Chondrocyte (in vitro differentiated cells): ENCODE results near the gene JAKMIP2. TPM values are rescaled to one million over a fixed set of nuclear protein-coding genes. Genes with fewer than 3 reads are reported as not detected.
"Not testable (repeated sequence)": the region's sequence is repeated elsewhere in the genome, so short reads cannot be mapped to it uniquely, and the experiment has no call there.

Experiments used
- DNase-seq: peaks from one replicate; pipeline ENCODE4 v3.0.0; 2021; ENCODE audit warnings: mixed read lengths, low spot score
- H3K27ac Mint-ChIP-seq: one replicate; pipeline ENCODE4 v1.8.0; 2021; ENCODE audit warnings: mild to moderate bottlenecking, moderate library complexity, mixed read lengths; ENCODE audit not compliant: unreplicated experiment
- H3K27me3 Mint-ChIP-seq: 2 replicates; pipeline ENCODE4 v1.8.0; 2021; ENCODE audit warnings: low read depth, mixed read lengths
- H3K36me3 Mint-ChIP-seq: 2 replicates; pipeline ENCODE4 v1.8.0; 2021; ENCODE audit warnings: low read depth, mixed read lengths
- H3K4me1 Mint-ChIP-seq: 2 replicates; pipeline ENCODE4 v1.8.0; 2021; ENCODE audit warnings: low read depth, mild to moderate bottlenecking, mixed read lengths
- H3K4me3 Mint-ChIP-seq: one replicate; pipeline ENCODE4 v1.8.0; 2021; ENCODE audit warnings: mild to moderate bottlenecking, moderate library complexity, mixed read lengths; ENCODE audit not compliant: unreplicated experiment
- H3K9me3 Mint-ChIP-seq: 2 replicates; pipeline ENCODE4 v1.8.0; 2021; ENCODE audit warnings: low read depth, mixed read lengths
- long read RNA-seq: library from polyadenylated mRNA; stranded (forward); transcript quantifications from one replicate; pipeline ENCODE4 v2.0.0, GENCODE V29; 2021
- total RNA-seq: library from RNA; stranded (reverse); gene quantifications from 3 replicates; pipeline ENCODE4 v1.2.1, GENCODE V29; 2021
- TF ChIP-seq, protein P1 (sequence below): fragments of 200-600 bp; sonication (generic); IDR thresholded peaks from 2 replicates; pipeline ENCODE4 v1.5.0; 2021; ENCODE audit warnings: antibody characterized with exemption, mild to moderate bottlenecking, moderate library complexity

The JAKMIP2 gene
- 5.4 to 13.2 TPM (median 7.1 TPM) in 3 replicates for total RNA-seq
- long read RNA-seq, full-length matches to known transcripts, result 7 of 11 reads
- long read RNA-seq, partial matches to known transcripts, result 1 of 11 reads
- long read RNA-seq, other reads (novel, unspliced or antisense), result 3 of 11 reads

DNA sequence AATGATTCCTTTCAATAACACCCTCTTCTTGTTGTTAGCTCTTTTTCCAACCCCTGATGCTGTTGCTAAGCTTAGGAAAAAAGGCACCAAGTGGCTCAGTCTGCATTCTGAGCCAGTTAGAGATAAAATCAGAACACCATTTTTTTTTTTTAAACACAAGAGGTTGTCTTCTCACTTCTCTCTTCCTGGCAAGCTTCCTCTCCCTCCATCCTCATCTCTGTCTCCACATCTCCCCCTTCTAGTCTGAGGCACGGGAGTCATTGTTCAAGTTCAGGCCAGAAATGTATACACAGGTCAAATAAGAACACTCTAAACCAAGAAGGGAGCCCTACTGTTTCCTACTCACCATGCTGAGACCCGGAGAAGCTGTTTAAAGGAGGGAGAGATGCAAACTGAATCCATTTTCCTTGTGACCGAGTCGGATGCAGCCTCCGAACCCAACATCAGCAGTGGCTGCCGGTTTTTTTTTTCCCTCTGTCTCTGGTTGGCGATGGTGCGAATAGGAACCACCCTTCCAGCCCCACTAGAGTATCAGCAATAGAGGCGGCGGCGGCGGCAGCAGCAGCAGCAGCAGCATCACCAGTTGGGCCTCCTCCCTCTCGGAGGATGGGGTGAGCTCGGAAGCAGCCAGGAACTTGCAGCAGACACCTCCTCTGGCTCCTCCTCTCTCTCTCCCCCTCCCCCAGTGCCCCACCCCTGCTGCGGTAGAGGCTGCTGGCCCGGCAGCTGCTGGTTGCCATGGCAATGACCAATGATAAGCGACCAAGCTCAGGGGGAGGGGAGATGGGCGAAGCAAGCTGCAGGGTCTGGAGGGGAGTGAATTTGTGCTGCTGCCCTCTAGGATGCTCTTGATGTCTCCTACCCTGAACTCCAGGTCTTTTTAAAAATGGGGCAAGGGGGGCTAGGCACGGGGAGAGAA is at the start of gene JAKMIP2:
TSS of gene JAKMIP2 (minus strand) at position 619 of the 919 bp plus-strand sequence. CDS start 110,922 bp downstream, outside the sequence.
- Mint-ChIP-seq H3K27ac (peak within 1 kb of the TSS; percentile 68), H3K4me3 (peak within 1 kb of the TSS; percentile 77), H3K27me3 (no peaks in the 10 kb centered on the region), H3K36me3 (no peaks in the 10 kb centered on the region), H3K4me1 (peaks cover 18% of the 10 kb centered on the region), H3K9me3 (no peaks in the 10 kb centered on the region)
- TF ChIP-seq, protein P1, sequence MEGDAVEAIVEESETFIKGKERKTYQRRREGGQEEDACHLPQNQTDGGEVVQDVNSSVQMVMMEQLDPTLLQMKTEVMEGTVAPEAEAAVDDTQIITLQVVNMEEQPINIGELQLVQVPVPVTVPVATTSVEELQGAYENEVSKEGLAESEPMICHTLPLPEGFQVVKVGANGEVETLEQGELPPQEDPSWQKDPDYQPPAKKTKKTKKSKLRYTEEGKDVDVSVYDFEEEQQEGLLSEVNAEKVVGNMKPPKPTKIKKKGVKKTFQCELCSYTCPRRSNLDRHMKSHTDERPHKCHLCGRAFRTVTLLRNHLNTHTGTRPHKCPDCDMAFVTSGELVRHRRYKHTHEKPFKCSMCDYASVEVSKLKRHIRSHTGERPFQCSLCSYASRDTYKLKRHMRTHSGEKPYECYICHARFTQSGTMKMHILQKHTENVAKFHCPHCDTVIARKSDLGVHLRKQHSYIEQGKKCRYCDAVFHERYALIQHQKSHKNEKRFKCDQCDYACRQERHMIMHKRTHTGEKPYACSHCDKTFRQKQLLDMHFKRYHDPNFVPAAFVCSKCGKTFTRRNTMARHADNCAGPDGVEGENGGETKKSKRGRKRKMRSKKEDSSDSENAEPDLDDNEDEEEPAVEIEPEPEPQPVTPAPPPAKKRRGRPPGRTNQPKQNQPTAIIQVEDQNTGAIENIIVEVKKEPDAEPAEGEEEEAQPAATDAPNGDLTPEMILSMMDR, result no peak
- peak; percentile 95 for DNase-seq

DNA sequence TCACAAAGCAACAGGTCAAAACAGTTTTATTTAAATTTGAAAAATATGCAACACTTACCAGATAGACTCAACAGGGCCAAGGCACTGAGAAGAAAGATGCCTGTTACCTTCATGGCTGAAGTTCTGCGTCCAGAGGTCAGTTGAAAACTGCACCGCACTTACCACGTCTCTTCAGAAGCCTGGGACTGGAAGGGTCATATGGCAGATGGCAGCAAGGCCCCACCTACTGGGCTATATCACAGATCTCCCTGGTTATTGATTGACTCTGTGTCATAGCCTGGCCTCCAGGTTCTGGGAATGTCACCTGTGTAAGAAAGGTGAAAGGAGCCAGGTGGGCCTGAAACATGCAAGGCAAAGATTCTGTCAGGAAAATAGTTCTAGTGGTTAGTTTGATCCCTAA is 48.9 kb upstream of the JAKMIP2 start, which contains the start of gene SPINK1:
TSS of gene SPINK1 (minus strand) at position 207 of the 400 bp plus-strand sequence. CDS start at position 113, 94 bp downstream.
- no peak for DNase-seq
- H3K27me3 Mint-ChIP-seq, result peaks cover 24% of the 10 kb centered on the region
- TF ChIP-seq, protein P1, result no peak
- no peaks in the 10 kb centered on the region for H3K4me1 Mint-ChIP-seq
- H3K4me3 Mint-ChIP-seq, result no peak within 1 kb of the TSS
- H3K9me3 Mint-ChIP-seq, result no peaks in the 10 kb centered on the region
- peaks cover 1% of the 10 kb centered on the region for H3K36me3 Mint-ChIP-seq
- no peak within 1 kb of the TSS for H3K27ac Mint-ChIP-seq

DNA sequence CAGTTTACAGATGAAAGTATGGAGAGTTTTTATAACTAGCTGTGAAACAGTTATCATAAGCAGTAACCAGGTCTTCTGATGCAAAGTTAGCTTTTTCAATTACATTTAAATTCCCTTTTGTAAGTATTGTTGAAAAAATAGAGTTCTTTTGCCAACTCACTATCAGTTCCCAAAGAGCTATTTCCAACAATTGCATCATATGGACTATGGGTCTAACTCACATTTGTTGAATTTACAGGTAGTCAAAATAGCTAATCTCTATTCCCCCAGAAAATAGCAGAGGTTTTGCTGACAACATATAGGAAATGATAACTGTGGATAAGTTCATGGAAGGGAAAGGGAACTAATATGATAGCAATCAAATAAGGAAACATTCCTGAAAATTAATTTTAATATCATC is 47.5 kb upstream of the JAKMIP2 start:
- H3K36me3 Mint-ChIP-seq, result peaks cover 1% of the 10 kb centered on the region
- no peak overlapping the region for H3K27ac Mint-ChIP-seq
- peaks cover 25% of the 10 kb centered on the region for H3K27me3 Mint-ChIP-seq
- no peaks in the 10 kb centered on the region for H3K9me3 Mint-ChIP-seq
- DNase-seq, result no peak
- no peaks in the 10 kb centered on the region for H3K4me1 Mint-ChIP-seq
- no peak overlapping the region for H3K4me3 Mint-ChIP-seq
- TF ChIP-seq, protein P1, result no peak

DNA sequence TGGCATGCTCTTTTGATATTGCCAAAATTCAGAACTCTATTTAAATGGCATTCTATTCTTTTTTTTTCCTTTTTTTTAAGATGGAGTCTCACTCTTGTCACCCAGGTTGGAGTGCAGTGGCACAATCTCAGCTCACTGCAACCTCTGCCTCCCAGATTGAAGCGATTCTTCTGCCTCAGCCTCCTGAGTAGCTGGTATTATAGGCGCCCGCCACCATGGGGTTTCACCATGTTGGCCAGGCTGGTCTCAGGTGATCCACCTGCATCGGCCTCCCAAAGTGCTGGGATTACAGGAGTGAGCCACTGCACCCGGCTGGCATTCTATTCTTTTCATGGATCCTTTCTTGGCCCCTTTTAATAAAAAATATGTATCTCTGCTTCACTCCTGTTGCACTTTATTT is 44.5 kb upstream of the JAKMIP2 start:
- H3K36me3 Mint-ChIP-seq, DNase-seq, H3K4me3 Mint-ChIP-seq, H3K27ac Mint-ChIP-seq, H3K9me3 Mint-ChIP-seq, H3K4me1 Mint-ChIP-seq: not testable (repeated sequence)
- H3K27me3 Mint-ChIP-seq, result peaks cover 18% of the 10 kb centered on the region

DNA sequence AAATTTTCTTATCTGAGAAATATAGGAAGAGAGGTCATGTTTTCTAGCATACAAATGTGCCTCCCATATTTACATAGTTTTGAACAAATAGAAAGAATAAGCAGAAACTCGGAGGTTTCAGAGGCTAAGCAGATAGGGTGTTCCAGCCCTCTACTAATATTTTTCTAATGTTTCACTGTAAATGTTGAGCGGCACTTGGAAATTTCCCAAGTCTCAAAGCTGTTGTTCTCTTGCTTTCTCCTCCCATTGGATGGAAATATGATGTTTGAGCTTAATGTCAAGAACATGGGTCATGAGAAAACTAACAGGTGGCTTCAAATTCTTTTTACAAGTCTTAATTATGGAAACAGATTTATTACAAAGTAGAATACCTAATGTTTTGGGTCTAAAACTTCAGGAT is 43.8 kb upstream of the JAKMIP2 start:
- no peak for DNase-seq
- Mint-ChIP-seq H3K27me3 (peaks cover 12% of the 10 kb centered on the region), H3K4me1 (no peaks in the 10 kb centered on the region), H3K36me3 (no peaks in the 10 kb centered on the region), H3K9me3 (no peaks in the 10 kb centered on the region), H3K27ac (no peak overlapping the region), H3K4me3 (no peak overlapping the region)
- TF ChIP-seq, protein P1, result no peak
